GM20431 (cell line): ENCODE results near the gene PTDSS2.
"Not testable (repeated sequence)": the region's sequence is repeated elsewhere in the genome, so short reads cannot be mapped to it uniquely, and the experiment has no call there.

Experiments
- in situ Hi-C: fragments of 300-500 bp; cut with MseI, MboI; formaldehyde crosslinking; loops from one replicate; pipeline ENCODE4 v1.15.0; 2020; ENCODE audit warnings: low sequenced_read_pairs; ENCODE audit not compliant: unreplicated experiment

PTDSS2 gene

DNA sequence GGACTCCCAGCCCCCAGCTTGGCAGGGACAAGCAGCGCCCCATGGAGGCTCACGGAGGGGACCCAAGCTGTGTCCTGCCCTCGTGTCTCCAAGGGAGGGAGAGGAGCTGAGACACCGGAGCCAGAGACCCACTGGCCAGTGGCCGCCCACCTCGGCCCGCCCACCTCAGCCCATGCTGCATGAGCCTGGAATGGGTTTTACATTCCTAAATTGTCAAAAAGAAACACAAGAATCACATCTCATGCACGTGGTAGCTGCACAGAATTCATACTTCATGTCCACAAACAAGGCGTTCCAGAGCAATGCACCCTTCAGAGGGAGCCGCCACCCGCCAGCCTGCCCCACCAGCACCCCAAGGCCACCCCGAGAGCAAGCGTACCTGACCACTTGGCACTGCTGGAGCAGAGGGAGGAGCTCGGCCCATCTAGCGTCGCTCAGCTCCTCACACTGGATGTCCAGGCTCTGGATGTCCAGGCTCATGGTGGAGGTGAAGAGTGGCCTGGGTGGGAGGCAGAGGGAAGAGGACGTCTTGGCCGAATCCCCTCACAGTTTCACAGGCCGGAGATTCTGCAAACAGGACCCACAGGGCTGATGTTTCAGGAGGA, 51.7 kb downstream of the PTDSS2 start:
- in situ Hi-C loops, result no loop called here

DNA sequence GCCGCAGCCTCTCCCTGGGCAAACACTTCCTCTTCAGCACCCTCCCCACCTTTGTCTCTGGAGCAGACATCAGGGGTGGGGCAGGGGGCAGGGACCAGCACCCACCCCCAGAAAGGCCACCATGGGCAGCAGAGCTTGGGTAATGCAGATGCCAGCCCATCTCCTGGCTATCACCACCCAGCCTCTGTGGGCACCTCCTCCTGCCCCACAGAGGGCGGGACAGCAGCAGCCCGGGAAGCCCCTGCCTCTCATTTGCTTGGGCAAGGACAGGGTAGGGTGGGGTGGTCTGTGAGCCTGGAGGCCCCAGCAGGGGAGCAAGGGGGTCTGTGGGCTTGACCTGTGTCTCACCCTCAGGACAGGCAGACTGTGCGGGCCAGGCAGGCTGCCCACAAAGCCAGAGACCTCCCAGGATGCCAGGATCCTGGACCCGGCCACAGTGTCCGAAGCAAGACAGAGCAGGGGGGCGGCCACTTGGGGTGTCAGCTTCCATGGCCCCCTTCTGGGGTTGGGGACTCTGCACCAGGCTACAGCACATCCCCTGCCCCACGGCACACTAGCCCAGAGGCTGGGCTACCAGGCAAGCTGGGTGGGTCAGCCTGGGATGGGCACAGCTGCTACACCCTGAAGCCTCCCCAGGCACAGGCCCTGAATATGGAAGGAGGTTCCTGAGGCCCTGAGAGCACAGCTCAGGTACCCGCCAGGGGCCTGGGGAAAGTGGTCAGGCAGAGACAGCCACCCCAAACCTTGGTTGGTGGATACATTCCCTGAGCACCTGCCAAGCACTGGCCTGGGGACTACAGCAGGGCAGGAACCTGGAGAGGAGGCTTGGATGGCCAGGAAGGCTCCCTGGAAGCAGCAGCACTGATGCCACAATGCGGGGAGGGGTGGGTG, 52.5 kb downstream of the PTDSS2 start:
- in situ Hi-C loops, result no loop called here

DNA sequence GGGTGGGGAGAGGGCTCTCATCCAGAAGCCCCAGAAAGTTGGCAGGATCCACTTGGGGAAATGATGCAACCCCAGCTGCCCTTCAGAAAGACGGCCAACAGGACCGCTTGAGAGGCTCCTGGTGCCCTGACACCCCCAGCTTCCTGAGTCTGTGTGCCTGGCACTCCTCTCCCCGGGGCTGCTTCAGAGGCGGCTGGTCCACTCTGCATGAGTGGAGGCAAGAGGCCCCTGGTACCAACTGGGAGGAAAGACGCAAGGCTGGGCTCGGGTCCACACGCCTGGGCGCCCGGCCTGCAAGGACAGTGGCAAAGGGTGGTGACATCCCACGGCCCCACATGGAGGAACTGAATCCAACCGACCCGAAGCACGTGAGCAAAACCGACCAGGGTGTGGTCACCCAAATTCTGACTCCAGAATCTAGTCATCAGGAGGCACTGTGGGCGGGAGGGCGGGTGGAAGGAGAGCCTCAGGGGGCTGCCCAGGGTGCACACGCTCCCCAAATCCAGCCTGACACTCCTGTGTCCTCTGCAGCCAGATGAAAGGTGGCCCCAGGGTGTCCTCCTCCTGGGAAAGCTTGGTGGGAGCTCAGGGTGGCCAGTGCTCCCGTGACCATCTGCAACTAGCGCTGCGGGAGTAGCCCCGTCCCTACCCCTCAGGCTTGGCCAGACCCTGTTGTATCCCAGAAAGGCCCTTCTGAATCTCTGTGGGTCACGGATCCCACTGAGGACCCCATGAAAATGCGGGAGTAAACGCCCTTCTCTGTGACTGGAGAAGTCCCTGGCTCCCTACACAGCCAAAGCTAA, 53.3 kb downstream of the PTDSS2 start:
- in situ Hi-C loops, result no loop called here

DNA sequence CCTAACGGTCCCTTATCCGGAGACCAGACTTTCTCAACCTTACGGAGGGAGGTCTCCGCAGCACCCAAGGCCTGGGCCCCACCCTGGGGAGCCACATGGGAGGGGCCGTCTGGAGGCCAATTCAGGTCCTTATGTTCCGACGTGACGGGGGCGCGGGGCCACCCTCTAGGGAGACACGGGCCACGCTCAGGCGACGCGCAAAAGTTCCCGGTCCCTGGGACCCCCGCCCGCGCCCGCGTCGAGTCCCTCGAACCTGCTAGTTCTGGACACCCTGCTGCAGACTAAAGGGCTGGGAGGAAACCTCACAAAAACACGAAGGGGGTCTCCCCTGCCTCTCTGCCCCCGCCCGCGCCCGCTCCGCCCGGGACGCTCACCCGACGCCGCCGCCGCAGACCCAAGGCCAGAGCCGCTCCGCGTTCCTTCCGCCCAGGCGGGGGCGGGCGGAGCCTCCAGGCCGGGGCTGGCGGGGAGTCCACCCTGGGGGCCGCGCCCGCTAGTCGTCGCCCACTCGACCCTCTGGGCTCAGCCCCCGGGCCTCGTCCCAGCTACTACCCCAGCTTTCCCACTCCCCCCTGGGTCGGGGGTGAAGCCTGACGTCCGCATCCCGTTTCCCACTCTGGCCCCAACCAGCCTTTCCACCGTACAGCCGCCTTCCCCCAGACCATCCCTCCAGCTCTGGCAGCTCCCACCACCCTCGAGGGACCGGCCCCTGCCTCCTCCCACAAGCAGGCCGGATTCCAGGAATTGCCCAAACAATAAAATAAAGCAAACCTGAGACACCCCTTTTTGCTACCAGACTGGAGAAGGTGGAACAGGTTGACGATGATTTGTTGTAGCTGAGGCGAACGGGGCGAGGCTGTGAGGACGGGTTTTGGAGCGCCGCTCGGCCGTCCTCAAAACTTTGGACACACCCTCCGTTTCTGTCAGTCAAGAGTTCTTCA, 54.2 kb downstream of the PTDSS2 start:
- in situ Hi-C loops, result no loop called here

DNA sequence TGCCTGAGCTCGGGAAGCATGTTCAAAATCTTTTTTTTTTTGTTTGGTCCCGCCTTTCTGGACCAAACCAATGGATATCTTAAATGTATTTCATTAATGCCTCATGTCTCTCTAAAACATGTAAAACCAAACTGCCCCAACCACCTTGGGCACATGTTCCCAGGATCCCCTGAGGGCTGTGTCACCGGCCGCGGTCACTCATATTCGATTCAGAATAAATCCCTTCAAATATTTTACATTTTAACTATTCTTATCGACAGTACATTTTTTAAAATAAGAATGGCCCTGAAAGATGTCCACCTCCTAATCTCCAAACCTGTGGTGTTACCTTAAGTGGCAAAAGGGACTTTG, 54.9 kb downstream of the PTDSS2 start:
- in situ Hi-C loops, result no loop called here

DNA sequence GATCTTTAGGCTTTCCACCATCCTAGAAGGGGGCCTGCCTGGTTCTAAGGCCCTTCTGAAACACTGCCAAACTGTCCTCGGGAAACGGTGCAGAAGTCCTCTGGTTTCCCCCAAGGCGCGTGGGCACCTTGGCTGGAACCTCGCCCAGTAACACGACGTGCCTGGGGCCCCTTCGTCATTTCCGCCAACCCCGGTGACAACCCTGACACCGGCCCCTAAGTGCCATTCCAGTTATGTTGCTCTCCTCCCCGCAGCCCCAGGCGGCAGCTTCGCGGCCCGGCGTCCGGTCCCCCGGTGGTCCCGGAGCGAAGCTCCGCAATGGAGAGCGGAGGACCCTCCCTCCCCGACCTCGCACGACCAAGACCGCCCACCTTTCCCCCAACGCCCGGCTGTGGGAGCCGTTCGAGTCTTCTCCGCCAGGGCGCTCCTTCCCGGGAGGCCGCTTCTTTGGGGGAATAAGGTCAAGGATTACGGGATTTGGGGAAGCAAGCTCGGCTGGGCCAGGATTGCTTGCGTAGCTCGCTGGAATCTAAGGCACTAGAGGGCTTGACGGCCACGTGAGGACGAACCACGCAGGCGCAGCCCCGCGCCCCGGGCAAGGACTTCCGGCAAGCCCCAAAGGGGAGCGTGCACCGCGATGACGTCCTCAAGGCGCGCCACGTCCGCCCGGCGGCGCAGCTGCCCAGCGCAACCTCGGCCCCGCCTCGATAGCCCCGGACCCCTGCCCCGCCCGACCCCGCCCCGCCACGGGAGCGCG, 56.3 kb downstream of the PTDSS2 start:
- in situ Hi-C loops, result no loop called here

DNA sequence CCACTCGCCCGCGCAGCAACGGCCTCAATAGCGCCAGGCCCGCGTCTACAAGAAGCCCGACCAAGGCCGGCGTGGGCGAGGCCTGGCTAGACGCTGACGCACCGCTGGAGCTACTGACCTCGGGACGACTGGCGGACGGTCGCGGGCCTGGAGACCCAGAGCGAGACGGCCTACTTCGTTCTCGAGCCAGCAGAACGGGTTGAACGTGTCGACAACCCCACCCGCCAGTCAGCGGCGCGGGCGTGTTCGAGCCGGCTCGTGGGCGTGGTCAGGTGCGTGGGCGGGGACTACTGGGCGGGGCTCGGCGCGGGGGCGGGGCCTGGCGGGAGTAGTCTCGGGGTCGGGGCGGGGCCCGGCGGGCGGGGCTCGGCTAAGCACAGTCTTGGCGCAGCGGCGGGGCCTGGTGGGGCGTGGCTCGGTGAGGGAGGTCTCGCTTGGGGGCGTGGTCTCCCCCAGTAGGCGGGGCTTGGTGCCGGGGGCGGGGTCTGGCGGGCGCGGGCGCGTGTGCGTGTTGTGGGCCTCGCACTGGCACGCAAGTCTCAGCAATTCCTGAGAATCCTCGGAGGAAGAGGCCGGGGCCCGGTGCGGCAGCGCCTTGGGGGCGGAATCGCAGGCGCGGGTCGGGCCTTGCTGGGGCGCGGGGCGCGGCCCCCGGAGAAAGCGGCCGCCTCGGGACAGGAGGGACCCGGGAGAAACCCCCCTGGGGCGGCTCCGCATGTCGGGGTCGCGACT, 57.1 kb downstream of the PTDSS2 start, which contains the start of gene RNH1:
Gene RNH1, minus strand, starts transcription at position 248 of the 732 bp plus-strand sequence. CDS start 5,080 bp downstream, outside the sequence.
- in situ Hi-C loops, result no loop called here

DNA sequence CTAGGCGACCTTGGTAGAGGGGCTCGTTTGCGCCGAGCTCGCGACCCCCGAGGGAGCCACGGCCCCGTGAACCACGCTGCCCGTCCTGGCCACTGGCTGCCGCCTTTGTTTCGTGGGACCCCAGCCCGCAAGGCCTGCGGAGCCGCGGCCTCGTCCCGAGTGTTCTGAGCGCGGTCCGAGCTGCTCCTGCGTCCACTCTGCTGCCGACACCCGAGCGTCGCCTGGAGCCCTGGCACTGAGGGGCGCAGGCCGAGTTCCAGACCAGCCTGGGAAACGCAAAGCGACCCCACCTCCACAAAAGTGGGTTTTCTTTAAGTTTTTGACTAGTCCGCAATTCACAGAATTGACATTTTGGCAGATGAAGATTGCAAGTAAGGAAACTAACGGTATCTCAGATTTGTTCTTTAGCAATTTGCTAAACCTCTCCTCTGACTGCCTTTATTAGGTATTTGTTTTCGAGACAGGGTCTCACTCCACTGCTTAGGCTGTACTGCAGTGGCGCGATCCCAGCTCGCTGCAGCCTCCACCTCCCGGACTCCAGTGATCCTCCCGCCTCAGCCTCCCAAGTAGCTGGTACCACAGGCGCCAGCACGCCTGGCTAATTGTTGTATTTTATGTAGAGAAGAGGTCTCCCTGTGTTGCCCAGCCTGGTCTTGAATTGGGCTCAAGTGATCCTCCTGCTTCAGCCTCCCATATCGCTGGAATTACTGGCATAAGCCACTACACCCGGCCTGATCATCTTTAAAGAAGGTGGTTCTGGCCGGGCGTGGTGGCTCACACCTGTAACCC, 57.8 kb downstream of the PTDSS2 start:
- in situ Hi-C loops, result no loop called here

DNA sequence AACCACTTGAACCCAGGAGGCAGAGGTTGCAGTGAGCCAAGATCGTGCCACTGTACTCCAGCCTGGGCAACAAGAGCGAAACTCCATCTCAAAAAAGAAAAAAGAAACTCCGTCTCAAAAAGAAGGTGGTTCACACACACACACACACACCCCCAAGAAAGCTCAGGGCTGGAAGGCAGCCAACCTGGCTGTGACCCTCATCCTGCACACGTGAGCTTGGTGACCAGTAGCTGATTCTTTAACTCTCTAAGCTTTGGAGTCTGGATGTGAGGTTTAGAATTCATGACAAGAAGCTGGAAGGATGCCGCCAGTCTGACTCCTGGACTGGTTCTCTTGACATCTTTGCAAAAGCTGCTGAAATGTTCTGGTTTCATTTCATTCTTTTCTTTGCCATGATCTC, 58.9 kb downstream of the PTDSS2 start:
- in situ Hi-C loops, result no loop called here

DNA sequence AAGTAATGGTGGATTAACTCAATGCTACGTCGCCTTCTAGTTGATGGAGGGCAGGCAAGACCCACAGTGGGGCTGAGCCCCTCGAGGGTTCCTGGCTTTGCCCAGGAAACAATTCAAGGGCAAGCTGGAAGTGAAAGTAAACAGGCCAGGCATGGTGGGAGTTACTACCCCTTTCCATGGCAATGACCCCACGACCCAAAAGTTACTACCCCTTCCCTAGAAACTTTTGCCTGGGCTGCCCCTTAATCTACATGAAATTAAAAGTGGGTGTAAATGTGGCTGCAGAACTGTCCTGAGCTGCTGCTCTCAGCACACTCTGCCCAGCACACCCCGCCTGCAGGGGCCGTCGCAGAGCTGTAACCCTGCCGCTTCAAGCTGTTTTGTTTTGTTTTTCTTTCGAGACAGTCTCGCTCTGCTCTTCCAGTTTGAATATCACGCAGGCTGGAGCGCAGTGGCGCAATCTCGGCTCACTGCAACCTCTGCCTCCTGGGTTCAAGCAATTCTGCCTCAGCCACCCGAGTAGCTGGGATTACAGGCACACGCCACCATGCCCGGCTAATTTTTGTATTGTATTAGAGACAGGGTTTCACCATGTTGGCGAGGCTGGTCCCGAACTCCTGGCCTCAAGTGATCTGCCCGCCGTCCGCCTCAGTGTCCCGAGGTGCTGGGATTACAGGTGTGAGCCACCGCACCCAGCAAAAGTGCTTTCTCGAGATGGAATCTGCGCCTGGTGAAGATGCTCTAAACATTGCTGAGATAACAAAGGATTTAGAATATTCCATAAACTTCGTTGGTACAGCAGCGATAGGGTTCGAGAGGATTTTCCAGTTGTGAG, 62.9 kb downstream of the PTDSS2 start:
- in situ Hi-C loops, result no loop called here

DNA sequence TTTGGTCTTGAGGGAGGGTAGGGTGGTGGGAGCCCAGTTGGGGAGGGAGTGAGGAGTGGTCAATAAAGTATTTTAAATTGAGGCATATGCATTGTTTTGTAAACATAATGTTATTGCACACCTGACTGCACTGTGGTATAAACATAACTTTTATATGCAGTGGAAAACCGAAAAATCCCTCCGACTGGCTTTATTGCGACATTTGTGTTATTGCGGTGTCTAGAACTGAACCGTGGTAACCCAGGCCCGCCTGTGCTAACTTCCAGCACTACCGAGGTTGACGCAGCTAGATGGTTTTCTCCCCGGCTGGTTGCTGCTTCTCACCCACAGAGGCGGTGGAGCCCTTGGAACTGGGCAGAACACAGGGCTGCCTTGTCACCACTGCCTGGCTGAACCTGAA, 64.5 kb downstream of the PTDSS2 start:
- in situ Hi-C loops, result no loop called here

DNA sequence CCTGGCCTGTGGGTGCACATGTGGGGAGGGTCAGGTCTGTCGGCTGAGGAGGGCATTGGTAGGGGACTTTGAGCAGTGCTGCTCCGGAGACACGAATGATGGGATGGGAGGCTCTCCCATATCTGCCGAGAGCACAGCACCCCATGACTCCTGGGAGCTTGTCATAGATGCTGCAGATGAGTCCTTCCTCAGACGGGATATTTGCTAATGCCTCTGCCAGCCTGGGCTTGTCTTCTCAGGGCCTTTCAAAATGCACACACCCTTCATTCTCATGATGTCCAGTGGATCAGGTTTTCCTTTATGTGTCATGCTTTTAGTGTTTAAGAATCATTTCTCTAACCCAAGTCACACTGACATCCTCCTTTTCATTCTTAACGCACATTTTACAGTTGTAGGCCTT, 65.1 kb downstream of the PTDSS2 start:
- in situ Hi-C loops, result no loop called here

DNA sequence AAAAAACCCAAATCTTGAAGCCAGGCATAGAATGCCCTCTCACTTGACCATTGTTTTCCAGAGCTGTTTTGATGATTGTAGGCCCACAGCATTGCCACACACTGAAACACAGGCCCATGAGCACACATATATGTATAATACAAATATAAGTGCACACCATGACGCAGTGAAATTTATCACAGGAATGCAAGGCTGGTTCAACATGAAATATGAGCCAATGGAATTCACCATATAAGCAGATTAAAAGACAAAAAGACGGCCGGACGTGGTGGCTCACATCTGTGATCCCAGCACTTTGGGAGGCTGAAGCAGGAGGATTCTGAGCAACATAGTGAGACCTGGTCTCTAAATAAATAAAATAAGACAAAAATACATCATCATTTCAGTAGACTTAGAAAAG, 66.3 kb downstream of the PTDSS2 start:
- in situ Hi-C loops, result no loop called here

DNA sequence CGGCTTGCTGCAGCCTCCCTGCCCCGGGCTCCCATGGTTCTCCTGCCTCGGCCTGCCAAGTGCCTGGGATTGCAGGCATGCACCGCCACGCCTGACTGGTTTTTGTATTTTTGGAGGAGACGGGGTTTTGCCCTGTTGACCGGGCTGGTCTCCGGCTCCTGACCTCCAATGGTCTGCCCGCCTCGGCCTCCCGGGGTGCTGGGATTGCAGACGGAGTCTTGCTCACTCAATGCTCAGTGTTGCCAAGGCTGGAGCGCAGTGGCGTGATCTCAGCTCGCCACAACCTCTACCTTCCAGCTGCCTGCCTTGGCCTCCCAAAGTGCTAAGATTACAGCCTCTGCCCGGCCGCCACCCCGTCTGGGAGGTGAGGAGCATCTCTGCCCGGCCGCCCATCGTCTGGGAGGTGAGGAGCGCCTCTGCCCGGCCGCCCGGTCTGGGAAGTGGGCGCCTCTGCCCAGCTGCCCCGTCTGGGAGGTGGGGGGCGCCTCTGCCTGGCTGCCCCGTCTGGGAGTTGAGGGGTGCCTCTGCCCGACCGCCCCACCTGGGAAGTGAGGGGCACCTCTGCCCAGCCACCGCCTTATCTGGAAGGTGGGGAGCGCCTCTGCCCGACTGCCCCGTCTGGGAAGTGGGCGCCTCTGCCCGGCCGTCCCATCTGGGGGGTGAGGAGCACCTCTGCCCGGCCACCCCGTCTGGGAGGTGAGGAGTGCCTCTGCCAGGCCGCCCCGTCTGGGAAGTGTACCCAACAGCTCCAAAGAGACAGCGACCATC, 67.0 kb downstream of the PTDSS2 start:
- in situ Hi-C loops, result not testable (repeated sequence)

DNA sequence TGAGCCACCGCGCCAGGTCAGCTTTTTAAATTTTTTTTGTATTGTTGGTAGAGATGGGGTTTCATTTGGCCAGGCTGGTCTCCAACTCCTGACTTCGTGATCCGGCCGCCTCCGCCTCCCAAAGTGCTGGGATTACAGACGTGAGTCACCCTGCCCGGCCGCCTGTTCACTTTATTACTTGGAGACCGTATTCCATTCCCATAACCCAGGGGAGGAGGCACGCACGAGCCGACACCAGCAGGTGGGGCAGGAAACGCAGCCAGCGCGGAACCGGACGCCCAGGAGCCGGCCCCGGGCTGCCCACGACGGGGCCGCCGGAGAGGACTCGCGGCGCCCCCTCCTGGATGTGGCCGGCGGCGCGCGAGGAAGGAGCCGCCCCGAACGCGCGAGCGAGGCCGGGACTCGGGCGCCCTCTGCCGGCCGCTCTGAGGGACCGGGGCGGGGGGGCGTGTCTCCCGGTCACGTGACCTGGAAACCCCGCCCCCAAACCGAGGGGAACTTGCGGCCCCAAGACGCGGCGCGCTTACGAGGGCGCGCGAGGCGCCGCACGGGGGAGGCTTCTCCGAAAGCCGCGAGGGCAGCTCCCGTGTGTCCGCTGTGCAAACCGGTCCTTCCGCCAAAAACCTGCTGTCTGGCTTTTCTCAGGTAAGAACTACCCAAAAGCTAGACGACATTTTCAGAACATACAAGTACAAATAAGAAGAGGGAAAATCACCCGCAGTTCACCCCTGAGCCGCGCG, 68.6 kb downstream of the PTDSS2 start:
- in situ Hi-C loops, result no loop called here
